ENCODE measurements around the gene ACAA2. TPM values are rescaled to one million over a fixed set of nuclear protein-coding genes. Genes with fewer than 3 reads are reported as not detected.

ACAA2 gene
- polyA plus RNA-seq, 1 experiment: 14.1 TPM

- POLR2A ChIA-PET: no interaction called here
- H3K36me3 ChIP-seq (ENCODE audit: control insufficient read depth, insufficient read depth, low read length): no peaks in the 10 kb centered on the region
These were observed 22.1 kb upstream of the ACAA2 start for GRCh38 chr18:49835405-49835804.

GRCh38 chr18:49834258-49834657 lies 20.9 kb upstream of the ACAA2 start:
- H3K4me3 ChIP-seq (ENCODE audit: low read depth, low read length): no peak overlapping the region
- H3K27me3 ChIP-seq (ENCODE audit: control insufficient read depth, insufficient read depth, low read length): no peaks in the 10 kb centered on the region
- H3K36me3 ChIP-seq (ENCODE audit: control insufficient read depth, insufficient read depth, low read length): no peaks in the 10 kb centered on the region
- POLR2A ChIA-PET: interaction anchor here (0.5 kb wide), 1 partner anchor 20 kb away, joined by 3 read pairs; no protein-coding TSS in a partner anchor
- no peak for DNase-seq (ENCODE audit: low read depth)
- CTCF ChIA-PET: interaction anchor here (1.8 to 2.8 kb wide), 2 partner anchors 24 to 323 kb away, joined by 4 to 10 read pairs; no protein-coding TSS in a partner anchor
- TF ChIP-seq CTCF (IDR thresholded peaks at IDR 0.05; ENCODE audit: insufficient read depth, low read depth, low read length): no peak

More at GRCh38 chr18:49835405-49835804, 22.1 kb upstream of the ACAA2 start:
- CTCF ChIA-PET: interaction anchor here (1.8 kb wide), 1 partner anchor 325 kb away, joined by 4 read pairs; no protein-coding TSS in a partner anchor
- Histone ChIP-seq H3K27me3 (ENCODE audit: control insufficient read depth, insufficient read depth, low read length) (no peaks in the 10 kb centered on the region), H3K4me3 (ENCODE audit: low read depth, low read length) (no peak overlapping the region)
- no peak for TF ChIP-seq CTCF (IDR thresholded peaks at IDR 0.05; ENCODE audit: insufficient read depth, low read depth, low read length)
- no peak for DNase-seq (ENCODE audit: low read depth)

GRCh38 chr18:49833814-49834213 lies 20.5 kb upstream of the ACAA2 start:
- Histone ChIP-seq H3K36me3 (ENCODE audit: control insufficient read depth, insufficient read depth, low read length) (no peaks in the 10 kb centered on the region), H3K4me3 (ENCODE audit: low read depth, low read length) (no peak overlapping the region), H3K27me3 (ENCODE audit: control insufficient read depth, insufficient read depth, low read length) (no peaks in the 10 kb centered on the region)
- CTCF ChIA-PET: interaction anchor here (2.8 kb wide), 1 partner anchor 25 kb away, joined by 10 read pairs; no protein-coding TSS in a partner anchor
- POLR2A ChIA-PET: no interaction called here
- no peak for DNase-seq (ENCODE audit: low read depth)
- no peak for TF ChIP-seq CTCF (IDR thresholded peaks at IDR 0.05; ENCODE audit: insufficient read depth, low read depth, low read length)

- ChIA-PET CTCF (interaction anchor here (0.8 to 2.8 kb wide), 2 partner anchors 10 to 26 kb away, joined by 3 to 10 read pairs; no protein-coding TSS in a partner anchor), POLR2A (no interaction called here)
- no peak overlapping the region for H3K4me3 ChIP-seq (ENCODE audit: low read depth, low read length)
- no peaks in the 10 kb centered on the region for H3K36me3 ChIP-seq (ENCODE audit: control insufficient read depth, insufficient read depth, low read length)
- H3K27me3 ChIP-seq (ENCODE audit: control insufficient read depth, insufficient read depth, low read length): no peaks in the 10 kb centered on the region
- DNase-seq (ENCODE audit: low read depth): no peak
- TF ChIP-seq CTCF (IDR thresholded peaks at IDR 0.05; ENCODE audit: insufficient read depth, low read depth, low read length): no peak
These were observed 18.9 kb upstream of the ACAA2 start for GRCh38 chr18:49832221-49832647.

- H3K4me3 ChIP-seq (ENCODE audit: low read depth, low read length): no peak overlapping the region
- POLR2A ChIA-PET: no interaction called here
- CTCF ChIA-PET: interaction anchor here (0.7 kb wide), 1 partner anchor 36 kb away, joined by 3 read pairs; no protein-coding TSS in a partner anchor
- no peaks in the 10 kb centered on the region; the same call in 1 of the 2 replicates for H3K36me3 ChIP-seq (ENCODE audit: control insufficient read depth, insufficient read depth, low read length)
- no peaks in the 10 kb centered on the region for H3K27me3 ChIP-seq (ENCODE audit: control insufficient read depth, insufficient read depth, low read length)
- TF ChIP-seq CTCF (IDR thresholded peaks at IDR 0.05; ENCODE audit: insufficient read depth, low read depth, low read length): no peak
- DNase-seq (ENCODE audit: low read depth): no peak
These were observed 14.7 kb upstream of the ACAA2 start for GRCh38 chr18:49827996-49828395.
